Upper lobe of left lung (tissue), 4 donors: ENCODE data around the gene DUSP9.
"Not testable (repeated sequence)": the region's sequence is repeated elsewhere in the genome, so short reads cannot be mapped to it uniquely, and the experiment has no call there.

ENCODE experiments used
- POLR2A ChIP-seq, 4 donors: fragments of 450-650 bp; IDR thresholded peaks; one replicate each; pipeline ENCODE4 v1.5.1; 2016 to 2017; ENCODE audit warnings: antibody characterized with exemption in 4 of 4, mild to moderate bottlenecking in 2 of 4
- TF ChIP-seq, protein P1 (sequence below), 6 experiments: fragments of 450-650 bp in 4 of 6; fragments of 200-600 bp in 2 of 6; sonication (generic) in 2 of 6; IDR thresholded peaks; one replicate each; pipeline ENCODE4 v1.5.1; 2016 to 2019; ENCODE audit warnings: antibody characterized with exemption in 6 of 6

DNA sequence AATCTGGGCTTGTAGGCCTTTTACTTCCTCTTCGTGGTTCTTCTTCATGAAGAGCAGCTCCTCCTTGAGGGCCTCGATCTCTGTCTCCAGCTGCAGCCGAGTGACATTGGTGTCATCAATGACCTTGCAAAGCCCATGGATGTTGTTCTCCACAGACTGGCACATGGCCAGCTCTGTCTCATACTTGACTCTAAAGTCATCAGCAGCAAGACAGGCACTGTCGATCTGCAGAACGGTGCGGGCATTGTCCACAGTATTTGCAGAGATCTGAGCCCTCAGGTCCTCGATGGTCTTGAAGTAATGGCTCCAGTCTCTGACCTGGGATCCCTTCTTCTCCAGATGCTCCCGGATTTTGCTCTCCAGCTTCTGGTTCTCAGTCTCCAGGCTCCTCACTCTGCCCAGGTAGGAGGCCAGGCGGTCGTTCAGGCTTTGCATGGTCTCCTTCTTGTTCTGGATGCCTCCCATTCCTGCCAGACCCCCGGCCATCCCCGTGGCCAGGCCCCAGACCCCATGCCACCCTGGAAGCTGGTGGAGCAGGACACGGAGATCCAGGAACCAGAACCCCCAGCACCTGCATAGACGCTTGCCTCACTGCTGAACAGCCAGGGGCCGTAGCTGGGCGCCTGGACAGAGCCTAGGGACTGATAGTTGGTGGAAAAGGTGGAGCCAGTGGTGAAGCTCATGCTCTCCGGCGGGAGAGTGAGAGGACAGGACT, 42.2 kb upstream of the DUSP9 start:
- not testable (repeated sequence) for TF ChIP-seq POLR2A (IDR thresholded peaks at IDR 0.05)
- TF ChIP-seq, protein P1, sequence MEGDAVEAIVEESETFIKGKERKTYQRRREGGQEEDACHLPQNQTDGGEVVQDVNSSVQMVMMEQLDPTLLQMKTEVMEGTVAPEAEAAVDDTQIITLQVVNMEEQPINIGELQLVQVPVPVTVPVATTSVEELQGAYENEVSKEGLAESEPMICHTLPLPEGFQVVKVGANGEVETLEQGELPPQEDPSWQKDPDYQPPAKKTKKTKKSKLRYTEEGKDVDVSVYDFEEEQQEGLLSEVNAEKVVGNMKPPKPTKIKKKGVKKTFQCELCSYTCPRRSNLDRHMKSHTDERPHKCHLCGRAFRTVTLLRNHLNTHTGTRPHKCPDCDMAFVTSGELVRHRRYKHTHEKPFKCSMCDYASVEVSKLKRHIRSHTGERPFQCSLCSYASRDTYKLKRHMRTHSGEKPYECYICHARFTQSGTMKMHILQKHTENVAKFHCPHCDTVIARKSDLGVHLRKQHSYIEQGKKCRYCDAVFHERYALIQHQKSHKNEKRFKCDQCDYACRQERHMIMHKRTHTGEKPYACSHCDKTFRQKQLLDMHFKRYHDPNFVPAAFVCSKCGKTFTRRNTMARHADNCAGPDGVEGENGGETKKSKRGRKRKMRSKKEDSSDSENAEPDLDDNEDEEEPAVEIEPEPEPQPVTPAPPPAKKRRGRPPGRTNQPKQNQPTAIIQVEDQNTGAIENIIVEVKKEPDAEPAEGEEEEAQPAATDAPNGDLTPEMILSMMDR (IDR thresholded peaks at IDR 0.05) = not testable (repeated sequence)
